HG02588 (cell line): ENCODE data around the gene HOXD4.

Source experiments
- ATAC-seq: cut with Tn5 transposase; IDR thresholded peaks from one replicate; pipeline ENCODE4 v1.9.1; 2021; ENCODE audit warnings: mild to moderate bottlenecking, moderate library complexity; ENCODE audit not compliant: unreplicated experiment

HOXD4 gene

GRCh38 chr2:176126929-176127773 lies 24.2 kb upstream of the HOXD4 start:
- ATAC-seq: no peak

- no peak for ATAC-seq
These were observed 23.6 kb upstream of the HOXD4 start for GRCh38 chr2:176127774-176128072.

- ATAC-seq: no peak
These were observed 23.0 kb upstream of the HOXD4 start for GRCh38 chr2:176128172-176128981.

- ATAC-seq: no peak
These were observed 22.2 kb upstream of the HOXD4 start, which contains the start of gene HOXD8 for GRCh38 chr2:176128982-176129796. Gene HOXD8 (plus strand): TSS chr2:176129705. CDS start chr2:176130367, 662 bp downstream.

- ATAC-seq: no peak
These were observed 21.6 kb upstream of the HOXD4 start for GRCh38 chr2:176129813-176130146.

GRCh38 chr2:176130147-176130956 lies 21.0 kb upstream of the HOXD4 start:
- no peak for ATAC-seq

- no peak for ATAC-seq
These were observed 20.1 kb upstream of the HOXD4 start for GRCh38 chr2:176130957-176131847.

GRCh38 chr2:176131848-176132158 lies 19.5 kb upstream of the HOXD4 start:
- ATAC-seq: no peak

- ATAC-seq: no peak
These were observed 18.9 kb upstream of the HOXD4 start for GRCh38 chr2:176132205-176133171.

- no peak for ATAC-seq
These were observed 18.0 kb upstream of the HOXD4 start for GRCh38 chr2:176133389-176133788.

GRCh38 chr2:176134035-176134434 lies 17.3 kb upstream of the HOXD4 start:
- ATAC-seq: no peak

- ATAC-seq: no peak
These were observed 16.3 kb upstream of the HOXD4 start for GRCh38 chr2:176135035-176135440.

GRCh38 chr2:176136374-176137251 lies 14.7 kb upstream of the HOXD4 start:
- no peak for ATAC-seq

GRCh38 chr2:176137252-176137580 lies 14.1 kb upstream of the HOXD4 start:
- ATAC-seq: no peak

- no peak for ATAC-seq
These were observed 13.4 kb upstream of the HOXD4 start for GRCh38 chr2:176137906-176138305.

GRCh38 chr2:176138526-176138922 lies 12.8 kb upstream of the HOXD4 start:
- ATAC-seq: no peak

- no peak for ATAC-seq
These were observed 12.3 kb upstream of the HOXD4 start for GRCh38 chr2:176138923-176139660.
